HG03378 (cell line): Measurements from ENCODE around the gene IPO4.
A peak's percentile ranks its signal among the peaks of the same experiment; 100 is the strongest.
"Not testable (repeated sequence)": the region's sequence is repeated elsewhere in the genome, so short reads cannot be mapped to it uniquely, and the experiment has no call there.

Experiments
- ATAC-seq: cut with Tn5 transposase; IDR thresholded peaks from one replicate; pipeline ENCODE4 v1.9.1; 2021; ENCODE audit warnings: mild to moderate bottlenecking, moderate library complexity; ENCODE audit not compliant: unreplicated experiment

IPO4 gene

GRCh38 chr14:24215495-24216344 lies 27.1 kb upstream of the IPO4 start, which contains the start of gene MDP1:
Gene MDP1, minus strand, starts transcription at chr14:24216066. Its CDS starts 111 bp downstream, at chr14:24215955.
- ATAC-seq, result peak; percentile 58

- ATAC-seq, result no peak
These were observed 25.4 kb upstream of the IPO4 start for GRCh38 chr14:24213866-24214662.

DNA sequence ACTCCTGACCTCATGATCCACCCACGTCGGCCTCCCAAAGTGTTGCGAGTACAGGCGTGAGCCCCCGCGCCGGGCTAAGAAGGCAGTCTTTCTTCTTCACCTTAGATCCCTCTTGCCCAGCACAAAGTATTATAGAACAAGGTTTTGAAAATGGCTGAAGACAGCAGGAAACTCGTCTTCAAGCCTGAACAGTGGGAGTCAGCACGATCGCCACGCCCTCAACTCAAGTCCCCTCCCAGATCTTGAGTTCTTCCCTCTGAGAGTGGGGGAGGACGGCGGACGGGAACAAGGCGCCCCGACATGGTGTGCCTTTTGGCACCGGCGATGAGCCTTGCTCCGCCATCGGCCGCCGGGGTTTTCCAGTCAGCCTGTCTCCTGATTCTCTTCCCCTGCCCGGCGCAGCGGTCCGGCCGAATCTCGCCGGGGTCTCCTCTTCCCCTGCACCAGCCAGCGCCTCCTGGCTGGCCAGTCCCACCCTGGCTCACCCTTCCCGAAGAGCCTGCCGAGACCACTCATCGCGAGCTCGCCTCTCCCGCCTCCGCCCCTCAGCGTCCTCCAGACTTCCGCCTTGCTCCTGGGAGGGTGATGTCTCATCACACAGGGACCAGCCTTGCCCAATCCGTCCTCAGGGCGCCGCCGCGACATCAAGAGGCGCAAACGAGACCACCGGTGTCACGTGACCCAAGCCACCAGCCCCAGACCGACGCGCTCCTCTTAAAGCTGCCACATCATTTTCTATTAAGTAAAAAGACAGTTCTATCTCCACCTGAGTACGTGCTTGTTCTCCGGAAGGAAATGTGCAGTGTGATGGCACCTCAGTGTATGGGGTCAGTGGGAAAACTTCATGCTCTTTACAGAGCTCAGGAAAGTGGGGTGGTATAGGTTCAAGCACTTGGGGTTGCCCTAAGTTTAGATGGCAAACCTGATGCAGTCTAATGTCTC lies 24.6 kb upstream of the IPO4 start, which contains the start of gene CHMP4A:
Gene CHMP4A (minus strand): TSS at position 565 of the 942 bp plus-strand sequence. CDS start 49 bp downstream, at position 516.
- ATAC-seq, result peak; percentile 71

- ATAC-seq, result no peak
These were observed 22.7 kb upstream of the IPO4 start for GRCh38 chr14:24211311-24211710.

- no peak for ATAC-seq
These were observed 19.0 kb upstream of the IPO4 start for GRCh38 chr14:24207625-24208024.

- ATAC-seq, result no peak
These were observed 18.5 kb upstream of the IPO4 start for GRCh38 chr14:24207104-24207551.

DNA sequence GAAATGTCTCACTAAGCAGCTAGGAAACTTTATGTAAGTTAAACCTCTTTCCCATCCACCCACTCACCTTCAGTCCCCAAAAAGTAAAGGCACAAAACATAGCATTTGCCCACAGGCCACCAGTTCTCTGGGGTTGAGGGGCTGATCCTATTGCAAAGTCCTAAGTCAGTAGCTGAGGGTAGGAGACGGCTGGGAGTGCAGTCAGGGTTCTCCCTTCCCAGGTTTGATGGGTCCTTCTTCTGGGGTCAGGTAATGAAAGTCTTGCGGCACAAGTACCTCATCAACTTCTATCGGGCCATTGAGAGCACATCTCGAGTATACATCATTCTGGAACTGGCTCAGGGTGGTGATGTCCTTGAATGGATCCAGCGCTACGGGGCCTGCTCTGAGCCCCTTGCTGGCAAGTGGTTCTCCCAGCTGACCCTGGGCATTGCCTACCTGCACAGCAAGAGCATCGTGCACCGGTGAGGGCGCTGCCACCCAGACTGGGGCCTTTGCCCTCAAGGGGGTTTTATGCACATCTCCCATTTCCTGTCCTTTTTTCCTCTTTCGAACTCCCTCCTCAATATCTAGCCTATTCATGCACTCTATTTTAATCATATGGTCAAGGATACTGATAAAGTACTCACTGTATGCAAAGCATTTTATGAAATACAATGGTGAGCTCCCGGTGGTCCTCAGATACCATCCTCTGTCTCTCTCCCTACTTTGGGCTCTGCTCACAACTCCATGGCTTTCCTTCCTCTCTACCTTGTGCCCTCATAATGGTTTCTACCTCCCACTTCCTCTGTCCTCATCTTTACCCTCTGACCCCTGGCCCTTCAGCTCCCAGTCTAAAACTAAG lies 17.9 kb upstream of the IPO4 start:
- no peak for ATAC-seq

DNA sequence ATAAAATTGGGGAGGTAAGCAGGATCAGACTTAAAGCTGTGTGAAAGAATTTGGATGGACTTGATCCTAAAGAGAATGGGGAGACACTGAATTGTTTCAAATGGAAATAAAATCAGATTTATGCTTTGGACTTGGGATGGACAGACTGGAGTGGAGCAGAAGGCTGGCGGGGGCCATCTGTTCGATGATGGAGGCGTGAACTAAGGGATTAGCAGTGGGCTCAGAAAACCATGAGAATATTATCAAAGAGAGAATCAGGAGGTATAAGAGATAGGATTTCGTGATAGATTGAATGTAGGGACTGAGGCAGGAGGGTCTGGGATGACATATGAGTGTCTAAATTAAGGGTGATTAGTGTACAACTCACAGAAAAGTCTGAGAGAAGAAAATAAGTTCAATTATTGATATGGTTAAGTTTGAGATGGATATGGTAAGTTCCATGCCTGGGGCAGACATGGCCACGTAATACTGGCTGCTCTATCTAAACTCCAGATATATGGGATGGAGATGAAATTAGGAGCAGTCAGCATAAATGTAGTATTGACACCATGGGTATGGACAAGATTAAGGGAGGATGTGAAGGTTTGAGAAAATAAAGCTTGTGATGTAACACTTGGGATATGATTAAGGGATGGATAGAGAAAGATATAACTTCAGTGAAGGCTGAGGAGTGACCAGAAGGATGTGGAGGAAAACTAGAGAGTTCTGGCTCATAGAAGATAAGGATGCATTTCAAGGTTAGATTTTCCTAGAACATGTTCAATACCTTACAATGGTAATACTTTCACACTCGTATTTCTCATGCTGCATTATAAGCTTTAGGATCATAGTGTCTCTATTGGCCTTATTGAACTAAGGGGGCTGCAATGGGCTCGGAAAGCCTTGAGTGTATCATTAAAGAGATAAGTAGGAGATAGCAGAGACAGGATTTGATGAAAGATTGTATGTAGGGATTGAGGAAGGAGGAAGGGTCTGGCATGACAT lies 15.8 kb upstream of the IPO4 start:
- no peak for ATAC-seq

DNA sequence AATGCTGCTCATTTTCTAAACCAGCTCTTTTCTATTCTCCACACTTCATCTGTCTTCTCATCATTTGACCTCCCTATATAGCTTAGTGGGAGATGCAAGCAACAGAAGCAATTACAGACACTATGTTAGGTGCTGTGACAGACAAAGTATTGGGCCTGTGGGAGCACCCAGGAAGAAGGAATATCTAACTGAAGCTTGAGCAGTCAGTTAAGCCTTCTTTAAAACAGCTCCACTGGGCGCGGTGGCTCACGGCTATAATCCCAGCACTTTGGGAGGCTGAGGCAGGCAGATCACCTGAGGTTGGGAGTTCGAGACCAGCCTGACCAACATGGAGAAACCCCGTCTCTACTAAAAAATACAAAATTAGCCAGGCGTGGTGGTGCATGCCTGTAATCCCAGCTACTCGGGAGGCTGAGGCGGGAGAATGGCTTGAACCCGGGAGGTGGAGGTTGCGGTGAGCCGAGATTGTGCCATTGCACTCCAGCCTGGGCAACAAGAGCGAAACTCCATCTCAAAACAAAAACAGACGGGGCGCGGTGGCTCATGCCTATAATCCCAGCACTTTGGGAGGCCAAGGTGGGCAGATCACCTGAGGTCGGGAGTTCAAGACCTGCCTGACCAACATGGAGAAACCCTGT lies 14.8 kb upstream of the IPO4 start:
- not testable (repeated sequence) for ATAC-seq

GRCh38 chr14:24202538-24202937 lies 13.9 kb upstream of the IPO4 start:
- not testable (repeated sequence) for ATAC-seq

DNA sequence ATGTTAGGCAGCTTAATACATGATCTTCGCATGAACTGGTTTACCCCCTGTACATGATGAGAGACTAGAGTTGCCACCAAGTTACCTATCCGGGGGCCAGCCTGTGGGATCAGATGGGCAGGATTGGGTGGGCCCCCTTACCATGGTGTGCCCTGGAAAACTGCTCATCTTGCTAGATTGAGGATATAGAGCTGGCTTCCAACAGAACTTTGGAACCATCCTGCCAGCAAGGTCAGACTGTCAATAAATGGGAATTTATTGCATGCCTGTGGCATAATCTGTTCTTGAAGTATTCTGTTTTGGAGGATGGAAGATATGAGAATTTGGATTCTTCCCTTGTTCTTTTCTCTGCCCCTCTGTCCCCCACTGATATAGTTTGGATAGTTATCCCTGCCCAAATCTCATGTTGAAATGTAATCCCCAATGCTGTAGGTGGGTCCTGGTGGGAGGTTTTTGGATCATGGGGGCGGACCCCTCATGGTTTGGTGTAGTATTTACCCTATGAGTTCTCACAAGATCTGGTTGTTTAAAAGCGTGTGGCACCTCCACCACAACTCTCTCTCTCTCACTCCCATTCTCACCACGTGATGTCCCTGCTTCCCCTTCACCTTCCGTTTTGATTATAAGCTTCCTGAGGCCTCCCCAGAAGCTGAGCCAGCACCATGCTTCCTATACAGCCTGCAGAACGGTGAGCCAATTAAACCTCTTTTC lies 10.4 kb upstream of the IPO4 start:
- no peak for ATAC-seq

- ATAC-seq, result no peak
These were observed 8.4 kb upstream of the IPO4 start for GRCh38 chr14:24197056-24197450.

- ATAC-seq, result peak; percentile 20
These were observed 7.7 kb upstream of the IPO4 start for GRCh38 chr14:24196071-24197055.

GRCh38 chr14:24195186-24196070 lies 6.8 kb upstream of the IPO4 start, which contains the start of gene TM9SF1:
Gene TM9SF1, minus strand, starts transcription at chr14:24195441. Its CDS starts 422 bp downstream, at chr14:24195019.
- peak; percentile 80 for ATAC-seq

- ATAC-seq, result no peak
These were observed 6.2 kb upstream of the IPO4 start for GRCh38 chr14:24194873-24195185.
